A549 (cell line): ENCODE data around the gene GALNT18. TPM values are rescaled to one million over a fixed set of nuclear protein-coding genes. Genes with fewer than 3 reads are reported as not detected.

Source experiments
- ATAC-seq, 2 experiments: fragments of 200-7000 bp in 1 of 2; fragments of >200 bp in 1 of 2; cut with Nextera tagmentation in 1 of 2; cut with Tn5 transposase in 1 of 2; 3 replicates each; pipeline versions ENCODE4 v1.8.0 to v1.9.1; 2018 to 2020; ENCODE audit warnings: mild to moderate bottlenecking in 1 of 2, moderate library complexity in 1 of 2
- CTCF ChIA-PET: fragments of 300-600 bp; sonication (Branson Sonifier 250); formaldehyde crosslinking; extraction: SDS; loops from one replicate; lab custom pipeline; 2021; ENCODE audit warnings: antibody characterized with exemption, inconsistent platforms; lab: Yijun Ruan, JAX
- POLR2A ChIA-PET: fragments of 350-600 bp; formaldehyde crosslinking; extraction: SDS; loops from one replicate; lab custom pipeline; 2021; ENCODE audit warnings: antibody characterized with exemption, inconsistent platforms; lab: Yijun Ruan, JAX
- DNase-seq, 2 experiments: peaks; one replicate each; pipeline versions ENCODE4 v3.0.0 to v3.0.0-alpha.2; 2011 to 2016; ENCODE audit warnings: low read depth in 1 of 2, low spot score in 1 of 2
- FAIRE-seq: peaks from 2 replicates; lab custom pipeline; 2011; peaks lifted over from hg19 to GRCh38; lab: Jason Lieb, UNC
- H3K27ac ChIP-seq, 2 experiments: fragments of >200 bp; sonication (Bioruptor Twin); formaldehyde crosslinking; 3 replicates each; pipeline ENCODE4 v1.5.1; 2016 to 2017
- H3K4me1 ChIP-seq: fragments of >200 bp; sonication (Bioruptor Twin); formaldehyde crosslinking; 3 replicates; pipeline ENCODE4 v1.6.1; 2016
- H3K4me2 ChIP-seq: fragments of >200 bp; sonication (Bioruptor Twin); formaldehyde crosslinking; 3 replicates; pipeline ENCODE4 v1.6.1; 2016
- H3K4me3 ChIP-seq: fragments of >200 bp; sonication (Bioruptor Twin); formaldehyde crosslinking; 3 replicates; pipeline ENCODE4 v1.5.1; 2016
- H3K9me3 ChIP-seq: fragments of >200 bp; sonication (Bioruptor Twin); formaldehyde crosslinking; 3 replicates; pipeline ENCODE4 v1.6.1; 2016
- ATOH8 ChIP-seq: fragments of 250-450 bp; sonication (Bioruptor Pico); IDR thresholded peaks from 2 replicates; pipeline ENCODE4 v1.5.0; 2020; ENCODE audit warnings: low read depth, mild to moderate bottlenecking, moderate library complexity
- CBX2 ChIP-seq: fragments of 200-600 bp; sonication (generic); IDR thresholded peaks from 2 replicates; pipeline ENCODE4 v1.6.1; 2016; ENCODE audit warnings: low read depth, mild to moderate bottlenecking, borderline replicate concordance
- CBX8 ChIP-seq: fragments of 200-600 bp; sonication (generic); IDR thresholded peaks from 2 replicates; pipeline ENCODE4 v1.6.1; 2016
- CEBPB ChIP-seq, 2 experiments: fragments of >200 bp in 1 of 2; sonication (Bioruptor Twin) in 1 of 2; formaldehyde crosslinking in 1 of 2; IDR thresholded peaks; 2 replicates each; pipeline ENCODE4 v1.6.1; 2012 to 2016
- CHD2 ChIP-seq: fragments of 150-350 bp; IDR thresholded peaks from 2 replicates; pipeline ENCODE4 v1.6.1; 2014; ENCODE audit warnings: low read length; ENCODE audit not compliant: partially characterized antibody
- CTCF ChIP-seq: fragments of >200 bp; sonication (Bioruptor Twin); formaldehyde crosslinking; IDR thresholded peaks from 3 replicates; pipeline ENCODE4 v1.5.1; 2016
- E2F6 ChIP-seq: IDR thresholded peaks from 2 replicates; pipeline ENCODE4 v1.6.1; 2012; ENCODE audit warnings: low read depth, borderline replicate concordance
- EHMT2 ChIP-seq: fragments of 200-600 bp; sonication (generic); IDR thresholded peaks from 2 replicates; pipeline ENCODE4 v1.6.1; 2016; ENCODE audit warnings: antibody characterized with exemption, low read depth, mild to moderate bottlenecking, moderate library complexity
- ESRRA ChIP-seq: fragments of 150-350 bp; IDR thresholded peaks from 2 replicates; pipeline ENCODE4 v1.6.1; 2014; ENCODE audit warnings: mild to moderate bottlenecking, low read length, borderline replicate concordance
- FOSB ChIP-seq: fragments of 250-450 bp; sonication (Bioruptor Pico); IDR thresholded peaks from 2 replicates; pipeline ENCODE4 v1.5.0; 2020; ENCODE audit warnings: mild to moderate bottlenecking, moderate library complexity
- FOSL2 ChIP-seq, 2 experiments: fragments of 450-650 bp in 1 of 2; fragments of >200 bp in 1 of 2; sonication (Bioruptor Twin) in 1 of 2; formaldehyde crosslinking; IDR thresholded peaks; 2 replicates each; pipeline versions ENCODE4 v1.5.0 to v1.6.1; 2016 to 2020; ENCODE audit warnings: mild to moderate bottlenecking in 1 of 2, moderate library complexity in 1 of 2
- FOXS1 ChIP-seq: fragments of 250-450 bp; sonication (Bioruptor Pico); IDR thresholded peaks from 2 replicates; pipeline ENCODE4 v1.5.0; 2020; ENCODE audit warnings: mild to moderate bottlenecking, moderate library complexity
- GATA3 ChIP-seq: IDR thresholded peaks from 2 replicates; pipeline ENCODE4 v1.6.1; 2012; ENCODE audit warnings: borderline replicate concordance
- HEYL ChIP-seq: fragments of 250-450 bp; sonication (Bioruptor Pico); IDR thresholded peaks from 2 replicates; pipeline ENCODE4 v1.8.0; 2021; ENCODE audit warnings: mild to moderate bottlenecking, moderate library complexity
- HOXA7 ChIP-seq: fragments of 250-450 bp; sonication (Bioruptor Pico); IDR thresholded peaks from 2 replicates; pipeline ENCODE4 v1.5.0; 2020; ENCODE audit warnings: mild to moderate bottlenecking, moderate library complexity
- HOXB13 ChIP-seq: fragments of 250-450 bp; sonication (Bioruptor Pico); IDR thresholded peaks from 2 replicates; pipeline ENCODE4 v1.5.0; 2020; ENCODE audit warnings: low read depth, mild to moderate bottlenecking, moderate library complexity
- JUN ChIP-seq, 2 experiments: fragments of >200 bp; sonication (Bioruptor Twin); formaldehyde crosslinking; IDR thresholded peaks; 2 replicates in 1 of 2; 3 replicates in 1 of 2; pipeline ENCODE4 v1.6.1; 2016 to 2017
- KDM1A ChIP-seq: fragments of 200-600 bp; sonication (generic); IDR thresholded peaks from 2 replicates; pipeline ENCODE4 v1.6.1; 2016; ENCODE audit warnings: low read depth, mild to moderate bottlenecking
- MAFK ChIP-seq: fragments of 450-650 bp; IDR thresholded peaks from 2 replicates; pipeline ENCODE4 v1.6.1; 2014; ENCODE audit not compliant: partially characterized antibody
- PHF8 ChIP-seq: fragments of 200-600 bp; sonication (generic); IDR thresholded peaks from 2 replicates; pipeline ENCODE4 v1.6.1; 2016; ENCODE audit warnings: low read depth, mild to moderate bottlenecking, antibody characterized with exemption, moderate library complexity, borderline replicate concordance
- POLR2A ChIP-seq: IDR thresholded peaks from 2 replicates; pipeline ENCODE4 v1.6.1; 2012; ENCODE audit warnings: mild to moderate bottlenecking, low read length
- POLR2AphosphoS2 ChIP-seq: conservative IDR thresholded peaks from 2 replicates; pipeline ENCODE4 v1.6.1; 2012; ENCODE audit warnings: low read length, improper control_type of control experiment, inconsistent platforms
- RCOR1 ChIP-seq: fragments of 150-350 bp; IDR thresholded peaks from 2 replicates; pipeline ENCODE4 v1.6.1; 2014; ENCODE audit warnings: antibody characterized with exemption, low read length, low read depth
- SREBF2 ChIP-seq: fragments of 450-650 bp; IDR thresholded peaks from 2 replicates; pipeline ENCODE4 v1.6.1; 2014; ENCODE audit warnings: mild to moderate bottlenecking, moderate library complexity
- TFCP2L1 ChIP-seq: fragments of 250-450 bp; sonication (Bioruptor Pico); IDR thresholded peaks from 2 replicates; pipeline ENCODE4 v1.5.0; 2021; ENCODE audit warnings: mild to moderate bottlenecking
- USF2 ChIP-seq: fragments of 450-650 bp; IDR thresholded peaks from 2 replicates; pipeline ENCODE4 v1.6.1; 2014; ENCODE audit warnings: antibody characterized with exemption
- ZC3H11A ChIP-seq: fragments of 450-650 bp; IDR thresholded peaks from 2 replicates; pipeline ENCODE4 v1.6.1; 2014; ENCODE audit warnings: antibody characterized with exemption, mild to moderate bottlenecking
- ZFP36 ChIP-seq: fragments of 450-650 bp; IDR thresholded peaks from 2 replicates; pipeline ENCODE4 v1.6.1; 2014; ENCODE audit warnings: borderline replicate concordance; ENCODE audit not compliant: partially characterized antibody
- ZSCAN20 ChIP-seq: fragments of 250-450 bp; sonication (Bioruptor Pico); IDR thresholded peaks from 2 replicates; pipeline ENCODE4 v1.8.0; 2022; ENCODE audit warnings: mild to moderate bottlenecking, moderate library complexity
- WGBS: methylation state at CpG from one replicate; pipeline ENCODE4 v1.1.6; 2017; ENCODE audit errors: missing lambda C conversion rate; 5-methylcytosine and 5-hydroxymethylcytosine counted together
- polyA plus RNA-seq, 4 experiments: library from polyadenylated mRNA; depleted of rRNA in 3 of 4; stranded (reverse); fragments of >200 nt; fragmentation: RNase III in 1 of 4; extraction: RNeasy Plus Mini Kit Qiagen cat#74134 plus additional on column Dnase treatment in 1 of 4; gene quantifications; 2 replicates in 3 of 4; 3 replicates in 1 of 4; pipeline ENCODE4 v1.2.3, GENCODE V29; 2011 to 2017

GALNT18 gene
- polyA plus RNA-seq, 2 of the 4 experiments (the other 2 are of a cell fraction) = 6.7 to 16.1 TPM

- no peak for FAIRE-seq
- ChIA-PET POLR2A (no interaction called here), CTCF (interaction anchor here (0.7 to 0.8 kb wide), 2 partner anchors 25 to 241 kb away, joined by 3 read pairs; no protein-coding TSS in a partner anchor)
- no peak for DNase-seq
- Histone ChIP-seq H3K9me3 (no peaks in the 10 kb centered on the region), H3K27ac (no peak overlapping the region), H3K4me3 (no peak overlapping the region), H3K4me2 (no peak overlapping the region), H3K4me1 (no peaks in the 10 kb centered on the region)
- TF ChIP-seq JUN (IDR thresholded peaks at IDR 0.05) (no peak), FOXS1 (CRISPR knock-in tag) (no peak), ZC3H11A (no peak), E2F6 (no peak), ZSCAN20 (no peak), MAFK (no peak), KDM1A (no peak), POLR2A (no peak), HEYL (no peak), CBX2 (no peak), PHF8 (no peak), TFCP2L1 (CRISPR knock-in tag) (no peak), HOXB13 (CRISPR knock-in tag) (no peak), FOSB (no peak), ZFP36 (no peak), CTCF (no peak), GATA3 (no peak), SREBF2 (no peak)
- 70% methylated on average over 5 of the region's 5 CpGs for WGBS
- no peak for ATAC-seq
These were observed 353.1 kb downstream of the GALNT18 start for GRCh38 chr11:11268706-11269105.

- H3K27ac ChIP-seq = no peak overlapping the region
- H3K9me3 ChIP-seq = no peaks in the 10 kb centered on the region
- FAIRE-seq = no peak
- ChIA-PET POLR2A (no interaction called here), CTCF (interaction anchor here (0.7 to 0.9 kb wide), 3 partner anchors 11 to 241 kb away, joined by 3 read pairs; no protein-coding TSS in a partner anchor)
- DNase-seq = no peak
- no peak for TF ChIP-seq ZSCAN20
- TF ChIP-seq JUN (IDR thresholded peaks at IDR 0.05) = no peak
- no peak for TF ChIP-seq FOSL2 (IDR thresholded peaks at IDR 0.05)
- TF ChIP-seq FOSL2 (CRISPR knock-in tag; IDR thresholded peaks at IDR 0.05) = no peak
- TF ChIP-seq EHMT2 = no peak
- TF ChIP-seq HOXA7 (CRISPR knock-in tag) = no peak
- TF ChIP-seq GATA3 = no peak
- no peak for TF ChIP-seq PHF8
- no peak for TF ChIP-seq POLR2AphosphoS2
- TF ChIP-seq ATOH8 (CRISPR knock-in tag) = no peak
- no peak for TF ChIP-seq CTCF
- no peak for TF ChIP-seq CBX8
- no peak for TF ChIP-seq FOSB
- no peak for TF ChIP-seq CEBPB (IDR thresholded peaks at IDR 0.05)
- TF ChIP-seq ESRRA = no peak
- TF ChIP-seq CHD2 = no peak
- TF ChIP-seq MAFK = no peak
- no peak for TF ChIP-seq USF2
- no peak for TF ChIP-seq TFCP2L1 (CRISPR knock-in tag)
- TF ChIP-seq RCOR1 = no peak
- no peak for TF ChIP-seq ZC3H11A
- H3K4me2 ChIP-seq = no peak overlapping the region
- H3K4me1 ChIP-seq = no peaks in the 10 kb centered on the region
- H3K4me3 ChIP-seq = no peak overlapping the region
- 60% methylated on average over 1 of the region's 1 CpG for WGBS
- ATAC-seq = no peak
These were observed 353.7 kb downstream of the GALNT18 start for GRCh38 chr11:11268119-11268518.
